HS-5 (cell line): ENCODE data around the gene DAAM2.

ENCODE experiments used
- DNase-seq: peaks from one replicate; pipeline ENCODE4 v3.0.0-alpha.2; 2012; ENCODE audit warnings: low read depth

DAAM2 gene

GRCh38 chr6:39848171-39848570, 56.0 kb downstream of the DAAM2 start:
- no peak for DNase-seq

- DNase-seq = no peak
These were observed 57.1 kb downstream of the DAAM2 start for GRCh38 chr6:39849228-39849627.

GRCh38 chr6:39849764-39850163, 57.6 kb downstream of the DAAM2 start:
- no peak for DNase-seq

- no peak for DNase-seq
These were observed 58.6 kb downstream of the DAAM2 start for GRCh38 chr6:39850736-39851297.

GRCh38 chr6:39851331-39851730, 59.2 kb downstream of the DAAM2 start:
- no peak for DNase-seq

- no peak for DNase-seq
These were observed 60.1 kb downstream of the DAAM2 start for GRCh38 chr6:39852324-39852723.

GRCh38 chr6:39853604-39854003, 61.4 kb downstream of the DAAM2 start:
- DNase-seq = no peak

GRCh38 chr6:39855356-39855995, 63.3 kb downstream of the DAAM2 start:
- DNase-seq = no peak

GRCh38 chr6:39859025-39859424, 66.8 kb downstream of the DAAM2 start:
- no peak for DNase-seq

GRCh38 chr6:39861663-39862062, 69.5 kb downstream of the DAAM2 start:
- no peak for DNase-seq

GRCh38 chr6:39865011-39865888, 73.1 kb downstream of the DAAM2 start:
- DNase-seq = no peak

GRCh38 chr6:39867592-39867991, 75.4 kb downstream of the DAAM2 start:
- no peak for DNase-seq

- no peak for DNase-seq
These were observed 78.8 kb downstream of the DAAM2 start for GRCh38 chr6:39870950-39871349.

- DNase-seq = no peak
These were observed 81.3 kb downstream of the DAAM2 start for GRCh38 chr6:39873439-39873838.

- DNase-seq = no peak
These were observed 83.9 kb downstream of the DAAM2 start for GRCh38 chr6:39876111-39876510.

GRCh38 chr6:39876826-39877225, 84.7 kb downstream of the DAAM2 start:
- DNase-seq = no peak

GRCh38 chr6:39879535-39879934, 87.4 kb downstream of the DAAM2 start:
- no peak for DNase-seq

GRCh38 chr6:39880594-39880993, 88.4 kb downstream of the DAAM2 start:
- DNase-seq = no peak

- no peak for DNase-seq
These were observed 89.8 kb downstream of the DAAM2 start for GRCh38 chr6:39881851-39882530.

- DNase-seq = no peak
These were observed 90.3 kb downstream of the DAAM2 start for GRCh38 chr6:39882531-39882899.

GRCh38 chr6:39884696-39885095, 92.5 kb downstream of the DAAM2 start:
- no peak for DNase-seq

GRCh38 chr6:39885691-39886090, 93.5 kb downstream of the DAAM2 start:
- no peak for DNase-seq

- no peak for DNase-seq
These were observed 94.7 kb downstream of the DAAM2 start for GRCh38 chr6:39886871-39887270.
